ENCODE measurements around the gene NUBPL.
"Not testable (repeated sequence)": the region's sequence is repeated elsewhere in the genome, so short reads cannot be mapped to it uniquely, and the experiment has no call there.

DNA sequence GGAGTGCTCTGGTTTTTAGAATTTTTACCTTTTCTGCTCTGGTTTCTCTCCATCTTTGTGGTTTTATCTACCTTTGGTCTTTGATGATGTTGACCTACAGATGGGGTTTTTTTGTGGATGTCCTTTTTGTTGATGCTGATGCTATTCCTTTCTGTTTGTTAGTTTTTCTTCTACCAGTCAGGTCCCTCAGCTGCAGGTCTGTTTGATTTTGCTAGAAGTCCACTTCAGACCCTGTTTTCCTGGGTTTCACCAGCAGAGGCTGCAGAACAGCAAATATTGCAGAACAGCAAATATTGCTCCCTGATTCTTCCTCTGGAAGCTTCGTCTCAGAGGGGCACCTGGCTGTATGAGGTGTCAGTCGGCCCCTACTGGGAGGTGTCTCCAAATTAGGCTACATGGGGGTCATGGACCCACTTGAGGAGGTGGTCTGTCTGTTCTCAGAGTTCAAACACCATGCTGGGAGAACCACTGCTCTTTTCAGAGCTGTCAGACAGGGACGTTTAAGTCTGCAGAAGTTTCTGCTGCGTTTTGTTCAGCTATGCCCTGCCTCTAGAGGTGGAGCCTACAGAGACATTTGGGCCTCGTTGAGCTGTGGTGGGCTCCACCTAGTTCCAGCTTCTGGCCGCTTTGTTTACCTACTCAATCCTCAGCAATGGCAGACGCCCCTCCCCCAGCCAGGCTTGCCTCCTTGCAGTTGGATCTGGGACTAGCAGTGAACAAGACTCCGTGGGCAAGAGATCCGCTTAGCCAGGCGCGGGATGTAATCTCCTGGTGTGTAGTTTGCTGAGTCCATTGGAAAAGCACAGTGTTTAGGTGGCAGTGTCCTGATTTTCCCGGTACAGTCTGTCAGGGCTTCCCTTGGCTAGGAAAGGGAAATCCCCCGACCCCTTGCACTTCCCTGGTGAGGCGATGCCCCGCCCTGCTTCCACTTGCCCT is 250.8 kb downstream of the NUBPL start:
- not testable (repeated sequence) for TF ChIP-seq ZNF274 (IDR thresholded peaks at IDR 0.05; ENCODE audit: low read depth, low read length); YY1 (IDR thresholded peaks at IDR 0.05; ENCODE audit: insufficient read depth, insufficient read length); SUZ12 (IDR thresholded peaks at IDR 0.05; ENCODE audit: extremely low read depth, insufficient read depth, insufficient read length)
